Endothelial cell of umbilical vein (primary cell): ENCODE measurements around the gene LHFPL4. TPM values are rescaled to one million over a fixed set of nuclear protein-coding genes. Genes with fewer than 3 reads are reported as not detected.

ENCODE experiments used
- BruUV-seq: library from RNA; stranded (reverse); fragments of 400-500 nt; replicated peaks from 2 replicates; lab custom pipeline; 2021; lab: Mats Ljungman, UMichigan
- CTCF ChIA-PET: fragments of 300-600, 350-600 bp; sonication (Branson Sonifier 250); formaldehyde crosslinking; loops from one replicate; lab custom pipeline; 2021; ENCODE audit warnings: antibody characterized with exemption, inconsistent platforms; lab: Charles Lee
- POLR2A ChIA-PET: fragments of 300-600, 350-600 bp; sonication (Branson Sonifier 250); formaldehyde crosslinking; loops from one replicate; lab custom pipeline; 2021; ENCODE audit warnings: antibody characterized with exemption, inconsistent platforms; lab: Charles Lee
- DNase-seq: peaks from one replicate; pipeline ENCODE4 v3.0.0-alpha.2; 2011; ENCODE audit warnings: low read depth, low spot score
- FAIRE-seq: peaks from 2 replicates; lab custom pipeline; 2011; peaks lifted over from hg19 to GRCh38; lab: Jason Lieb, UNC
- H2AFZ ChIP-seq: 2 replicates; pipeline ENCODE4 v1.6.0; 2012; ENCODE audit warnings: low read depth, low read length, control low read depth, inconsistent platforms
- H3K27ac ChIP-seq: 2 replicates; pipeline ENCODE4 v1.5.1; 2011; ENCODE audit warnings: low read depth, mild to moderate bottlenecking, control low read depth, low read length, moderate library complexity; ENCODE audit not compliant: insufficient read depth
- H3K27me3 ChIP-seq, 2 experiments: 2 replicates each; pipeline versions ENCODE4 v1.6.0 to v1.6.1; 2011; ENCODE audit warnings: low read length in 2 of 2, mixed read lengths in 1 of 2; ENCODE audit not compliant: control insufficient read depth in 2 of 2, insufficient read depth in 2 of 2
- H3K36me3 ChIP-seq, 2 experiments: 2 replicates in 1 of 2; 3 replicates in 1 of 2; pipeline ENCODE4 v1.5.1; 2011; ENCODE audit warnings: low read length in 2 of 2, mild to moderate bottlenecking in 1 of 2, moderate library complexity in 1 of 2; ENCODE audit not compliant: control insufficient read depth in 2 of 2, insufficient read depth in 2 of 2; ENCODE audit errors: extremely low read depth in 1 of 2
- H3K4me1 ChIP-seq: 3 replicates; pipeline ENCODE4 v1.5.1; 2011; ENCODE audit warnings: mild to moderate bottlenecking, low read length; ENCODE audit not compliant: control insufficient read depth, insufficient read depth; ENCODE audit errors: extremely low read depth
- H3K4me2 ChIP-seq: 2 replicates; pipeline ENCODE4 v1.6.1; 2011; ENCODE audit warnings: low read length, control low read depth, mixed read lengths; ENCODE audit not compliant: insufficient read depth
- H3K4me3 ChIP-seq, 3 experiments: fragments of 200-600 bp in 1 of 3; sonication (generic), shearing (Covaris generic) in 1 of 3; replicated peaks in 1 of 3; 2 replicates each; pipeline ENCODE4 v1.5.1; 2011 to 2016; ENCODE audit warnings: control low read depth in 3 of 3, low read length in 3 of 3, mild to moderate bottlenecking in 2 of 3, inconsistent platforms in 1 of 3, low read depth in 1 of 3, moderate library complexity in 1 of 3; ENCODE audit not compliant: insufficient read depth in 1 of 3
- H3K79me2 ChIP-seq: 2 replicates; pipeline ENCODE4 v1.6.0; 2012; ENCODE audit warnings: low read length, inconsistent platforms; ENCODE audit not compliant: control insufficient read depth, insufficient read depth
- H3K9ac ChIP-seq: replicated peaks from 2 replicates; pipeline ENCODE3; 2011; ENCODE audit warnings: low read length, control low read depth; ENCODE audit not compliant: insufficient read depth; ENCODE audit errors: extremely low read depth
- H3K9me1 ChIP-seq: replicated peaks from 3 replicates; pipeline ENCODE4 v1.6.0; 2011; ENCODE audit warnings: mild to moderate bottlenecking, low read length; ENCODE audit not compliant: control insufficient read depth, insufficient read depth; ENCODE audit errors: extremely low read depth
- H3K9me3 ChIP-seq: replicated peaks from 2 replicates; pipeline ENCODE4 v1.5.1; 2012; ENCODE audit warnings: low read length, inconsistent platforms; ENCODE audit not compliant: control insufficient read depth, insufficient read depth
- H4K20me1 ChIP-seq: replicated peaks from 2 replicates; pipeline ENCODE3; 2011; ENCODE audit warnings: mild to moderate bottlenecking, low read length; ENCODE audit not compliant: control insufficient read depth, insufficient read depth; ENCODE audit errors: extremely low read depth
- EZH2 ChIP-seq: IDR thresholded peaks from 2 replicates; pipeline ENCODE4 v1.6.1; 2012; ENCODE audit warnings: borderline replicate concordance, low read depth, mild to moderate bottlenecking, moderate library complexity, low read length, inconsistent platforms; ENCODE audit not compliant: severe bottlenecking
- FOS ChIP-seq: IDR thresholded peaks from 2 replicates; pipeline ENCODE4 v1.6.1; 2011; ENCODE audit warnings: mild to moderate bottlenecking, low read length, moderate library complexity, borderline replicate concordance; ENCODE audit not compliant: insufficient read depth
- GATA2 ChIP-seq: IDR thresholded peaks from 2 replicates; pipeline ENCODE4 v1.7.0; 2011; ENCODE audit warnings: low read depth, mild to moderate bottlenecking, moderate library complexity, mixed read lengths, low read length; ENCODE audit not compliant: insufficient read length, insufficient read depth
- JUN ChIP-seq: IDR thresholded peaks from 2 replicates; pipeline ENCODE4 v1.6.1; 2011; ENCODE audit warnings: borderline replicate concordance, low read depth; ENCODE audit not compliant: insufficient read length, insufficient read depth
- POLR2A ChIP-seq: IDR thresholded peaks from 2 replicates; pipeline ENCODE4 v1.6.1; 2012; ENCODE audit warnings: low read depth, mild to moderate bottlenecking, control low read depth, low read length
- POLR2AphosphoS5 ChIP-seq: IDR thresholded peaks from 2 replicates; pipeline ENCODE4 v1.6.1; 2012; ENCODE audit warnings: low read depth, mild to moderate bottlenecking, control low read depth, low read length, moderate library complexity; ENCODE audit not compliant: insufficient read depth
- dilution Hi-C: fragments of 300-500 bp; cut with MboI; formaldehyde crosslinking; loops from one replicate; pipeline ENCODE4 v1.15.0; 2019; ENCODE audit warnings: low sequenced_read_pairs; ENCODE audit not compliant: extremely low pct_ligation_motif_present
- intact Hi-C: fragments of 100-400 bp; cut with micrococcal nuclease; formaldehyde crosslinking; loops from one replicate; pipeline ENCODE4 v1.10.0; 2022
- polyA plus RNA-seq, 4 experiments: library from polyadenylated mRNA; depleted of rRNA in 3 of 4; stranded (reverse) in 3 of 4; unstranded in 1 of 4; fragments of >200 nt; gene quantifications; 2 replicates each; pipeline versions ENCODE4 v1.2.1 to v1.2.3, GENCODE V29; 2011 to 2012; ENCODE audit warnings: missing spikeins in 1 of 4
- total RNA-seq: library from RNA; stranded (reverse); gene quantifications from 2 replicates; pipeline ENCODE4 v1.2.3, GENCODE V29; 2021
- TF ChIP-seq, protein P1 (sequence below), 2 donors: IDR thresholded peaks; 1 replicate in 1 of 2; 2 replicates in 1 of 2; pipeline ENCODE4 v1.5.1; 2011; ENCODE audit warnings: low read length in 2 of 2, mild to moderate bottlenecking in 2 of 2, moderate library complexity in 2 of 2, control low read depth in 1 of 2, inconsistent platforms in 1 of 2, low read depth in 1 of 2; ENCODE audit not compliant: insufficient read depth in 1 of 2; ENCODE audit errors: extremely low read depth in 1 of 2

Gene LHFPL4
- total and polyA plus RNA-seq, 2 donors (not counting 3 experiments of a cell fraction or from before 2014, with no cell fraction given), result not detected

GRCh38 chr3:9498781-9499180 is 54.8 kb downstream of the LHFPL4 start:
- no peaks in the 10 kb centered on the region for H4K20me1 ChIP-seq
- POLR2A ChIA-PET, result no interaction called here
- H3K27me3 ChIP-seq, result peaks cover 8 to 13% of the 10 kb centered on the region in 2 experiments
- intact Hi-C loops, result no loop called here
- no TSS peak for BruUV-seq
- H3K9me1 ChIP-seq, result no peaks in the 10 kb centered on the region
- H3K79me2 ChIP-seq, result no peaks in the 10 kb centered on the region
- H3K27ac ChIP-seq, result no peak overlapping the region
- dilution Hi-C loops, result no loop called here
- no peaks in the 10 kb centered on the region for H3K9me3 ChIP-seq
- TF ChIP-seq POLR2A (no peak), EZH2 (no peak), FOS (no peak), POLR2AphosphoS5 (no peak), JUN (no peak), GATA2 (no peak)
- TF ChIP-seq, protein P1, sequence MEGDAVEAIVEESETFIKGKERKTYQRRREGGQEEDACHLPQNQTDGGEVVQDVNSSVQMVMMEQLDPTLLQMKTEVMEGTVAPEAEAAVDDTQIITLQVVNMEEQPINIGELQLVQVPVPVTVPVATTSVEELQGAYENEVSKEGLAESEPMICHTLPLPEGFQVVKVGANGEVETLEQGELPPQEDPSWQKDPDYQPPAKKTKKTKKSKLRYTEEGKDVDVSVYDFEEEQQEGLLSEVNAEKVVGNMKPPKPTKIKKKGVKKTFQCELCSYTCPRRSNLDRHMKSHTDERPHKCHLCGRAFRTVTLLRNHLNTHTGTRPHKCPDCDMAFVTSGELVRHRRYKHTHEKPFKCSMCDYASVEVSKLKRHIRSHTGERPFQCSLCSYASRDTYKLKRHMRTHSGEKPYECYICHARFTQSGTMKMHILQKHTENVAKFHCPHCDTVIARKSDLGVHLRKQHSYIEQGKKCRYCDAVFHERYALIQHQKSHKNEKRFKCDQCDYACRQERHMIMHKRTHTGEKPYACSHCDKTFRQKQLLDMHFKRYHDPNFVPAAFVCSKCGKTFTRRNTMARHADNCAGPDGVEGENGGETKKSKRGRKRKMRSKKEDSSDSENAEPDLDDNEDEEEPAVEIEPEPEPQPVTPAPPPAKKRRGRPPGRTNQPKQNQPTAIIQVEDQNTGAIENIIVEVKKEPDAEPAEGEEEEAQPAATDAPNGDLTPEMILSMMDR (IDR thresholded peaks at IDR 0.05; ENCODE audit: extremely low read depth in 1 of 2, insufficient read depth in 1 of 2, low read depth in 1 of 2, low read length in 2 of 2), result no peak
- no peak overlapping the region for H3K4me3 ChIP-seq
- H3K36me3 ChIP-seq, result no peaks in the 10 kb centered on the region
- no peak overlapping the region for H3K9ac ChIP-seq
- DNase-seq (no peak), FAIRE-seq (no peak)
- H3K4me1 ChIP-seq, result peaks cover 3% of the 10 kb centered on the region
- CTCF ChIA-PET, result no interaction called here
- no peak overlapping the region for H2AFZ ChIP-seq
- no peak overlapping the region for H3K4me2 ChIP-seq
